Glutamatergic neuron (in vitro differentiated cells): ENCODE results near the gene GGCX. TPM values are rescaled to one million over a fixed set of nuclear protein-coding genes. Genes with fewer than 3 reads are reported as not detected.

Experiments
- DNase-seq: peaks from one replicate; pipeline ENCODE4 v3.0.0; 2022
- H3K27ac Mint-ChIP-seq: one replicate; pipeline ENCODE4 v1.8.0; 2020; ENCODE audit warnings: mild to moderate bottlenecking, mixed read lengths, inconsistent platforms; ENCODE audit not compliant: unreplicated experiment
- H3K27me3 Mint-ChIP-seq: one replicate; pipeline ENCODE4 v1.8.0; 2020; ENCODE audit warnings: mild to moderate bottlenecking, moderate library complexity, mixed read lengths, inconsistent platforms; ENCODE audit not compliant: unreplicated experiment
- H3K36me3 Mint-ChIP-seq: one replicate; pipeline ENCODE4 v1.8.0; 2020; ENCODE audit warnings: mild to moderate bottlenecking, mixed read lengths, inconsistent platforms; ENCODE audit not compliant: unreplicated experiment
- H3K4me1 Mint-ChIP-seq: one replicate; pipeline ENCODE4 v1.8.0; 2020; ENCODE audit warnings: mild to moderate bottlenecking, low read depth, mixed read lengths, inconsistent platforms; ENCODE audit not compliant: unreplicated experiment
- H3K4me3 Mint-ChIP-seq: one replicate; pipeline ENCODE4 v1.8.0; 2020; ENCODE audit warnings: mild to moderate bottlenecking, mixed read lengths, inconsistent platforms; ENCODE audit not compliant: unreplicated experiment
- H3K9me3 Mint-ChIP-seq: one replicate; pipeline ENCODE4 v1.8.0; 2020; ENCODE audit warnings: mild to moderate bottlenecking, moderate library complexity, mixed read lengths, inconsistent platforms; ENCODE audit not compliant: unreplicated experiment
- total RNA-seq: library from RNA; stranded (reverse); fragmentation: NEBNext Ultra II Directional; extraction: Animal tissue kit (Norgen Biotek cat#: 25700); gene quantifications from one replicate; pipeline ENCODE4 v1.2.1, GENCODE V29; 2021; ENCODE audit not compliant: unreplicated experiment
- TF ChIP-seq, protein P1 (sequence below): fragments of 200-600 bp; sonication (generic); IDR thresholded peaks from one replicate; pipeline ENCODE4 v1.5.0; 2021; ENCODE audit not compliant: partially characterized antibody, unreplicated experiment

GGCX gene
- total RNA-seq, 1 donor from 2014 or later: 49.6 TPM

DNA sequence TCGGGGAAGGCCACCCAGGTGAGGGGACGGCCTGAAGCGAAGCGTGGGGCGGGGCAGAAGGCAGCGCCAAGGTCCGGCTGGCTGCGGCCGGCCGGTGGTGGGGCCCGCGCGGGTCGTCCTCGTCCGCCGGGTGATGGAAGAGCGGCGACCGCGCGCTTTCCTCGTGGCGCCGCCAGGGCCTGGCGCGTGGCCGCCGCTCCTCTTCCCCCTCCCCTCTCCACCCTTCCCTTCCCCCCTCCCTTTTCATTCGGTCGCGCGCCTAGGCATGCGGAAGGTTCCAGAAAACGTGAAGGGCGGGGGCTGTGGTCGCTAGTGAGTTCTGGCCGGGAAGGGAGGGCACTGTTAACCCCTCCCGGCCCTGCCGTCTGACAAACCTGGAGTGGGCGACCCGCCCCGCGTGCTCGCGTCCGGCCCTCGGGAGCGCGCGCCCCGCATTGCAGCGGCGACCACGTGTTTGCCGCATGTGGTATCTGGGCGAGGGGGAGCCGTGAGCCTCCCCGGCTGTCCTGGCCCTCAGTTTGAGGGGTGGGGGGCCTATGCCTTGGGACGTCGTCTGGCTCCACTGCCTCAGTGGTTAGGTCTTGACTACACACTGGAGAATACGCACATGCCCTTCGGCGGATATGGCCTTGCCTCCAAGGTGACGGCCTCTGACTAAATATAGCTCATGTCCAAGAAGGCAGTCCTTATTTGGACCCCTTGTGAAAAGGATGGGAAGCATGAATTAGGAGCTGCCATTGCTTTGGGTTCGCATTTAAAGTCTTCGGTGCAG, 21.7 kb downstream of the GGCX start:
- TF ChIP-seq, protein P1, sequence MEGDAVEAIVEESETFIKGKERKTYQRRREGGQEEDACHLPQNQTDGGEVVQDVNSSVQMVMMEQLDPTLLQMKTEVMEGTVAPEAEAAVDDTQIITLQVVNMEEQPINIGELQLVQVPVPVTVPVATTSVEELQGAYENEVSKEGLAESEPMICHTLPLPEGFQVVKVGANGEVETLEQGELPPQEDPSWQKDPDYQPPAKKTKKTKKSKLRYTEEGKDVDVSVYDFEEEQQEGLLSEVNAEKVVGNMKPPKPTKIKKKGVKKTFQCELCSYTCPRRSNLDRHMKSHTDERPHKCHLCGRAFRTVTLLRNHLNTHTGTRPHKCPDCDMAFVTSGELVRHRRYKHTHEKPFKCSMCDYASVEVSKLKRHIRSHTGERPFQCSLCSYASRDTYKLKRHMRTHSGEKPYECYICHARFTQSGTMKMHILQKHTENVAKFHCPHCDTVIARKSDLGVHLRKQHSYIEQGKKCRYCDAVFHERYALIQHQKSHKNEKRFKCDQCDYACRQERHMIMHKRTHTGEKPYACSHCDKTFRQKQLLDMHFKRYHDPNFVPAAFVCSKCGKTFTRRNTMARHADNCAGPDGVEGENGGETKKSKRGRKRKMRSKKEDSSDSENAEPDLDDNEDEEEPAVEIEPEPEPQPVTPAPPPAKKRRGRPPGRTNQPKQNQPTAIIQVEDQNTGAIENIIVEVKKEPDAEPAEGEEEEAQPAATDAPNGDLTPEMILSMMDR: no peak
- peaks cover 41% of the 10 kb centered on the region for H3K4me1 Mint-ChIP-seq
- peaks cover 16% of the 10 kb centered on the region for H3K9me3 Mint-ChIP-seq
- H3K27me3 Mint-ChIP-seq: peaks cover 12% of the 10 kb centered on the region
- DNase-seq: peak; percentile 71
- H3K27ac Mint-ChIP-seq: peak overlapping the region; percentile 93
- H3K36me3 Mint-ChIP-seq: peaks cover 5% of the 10 kb centered on the region
- H3K4me3 Mint-ChIP-seq: peak overlapping the region; percentile 100

DNA sequence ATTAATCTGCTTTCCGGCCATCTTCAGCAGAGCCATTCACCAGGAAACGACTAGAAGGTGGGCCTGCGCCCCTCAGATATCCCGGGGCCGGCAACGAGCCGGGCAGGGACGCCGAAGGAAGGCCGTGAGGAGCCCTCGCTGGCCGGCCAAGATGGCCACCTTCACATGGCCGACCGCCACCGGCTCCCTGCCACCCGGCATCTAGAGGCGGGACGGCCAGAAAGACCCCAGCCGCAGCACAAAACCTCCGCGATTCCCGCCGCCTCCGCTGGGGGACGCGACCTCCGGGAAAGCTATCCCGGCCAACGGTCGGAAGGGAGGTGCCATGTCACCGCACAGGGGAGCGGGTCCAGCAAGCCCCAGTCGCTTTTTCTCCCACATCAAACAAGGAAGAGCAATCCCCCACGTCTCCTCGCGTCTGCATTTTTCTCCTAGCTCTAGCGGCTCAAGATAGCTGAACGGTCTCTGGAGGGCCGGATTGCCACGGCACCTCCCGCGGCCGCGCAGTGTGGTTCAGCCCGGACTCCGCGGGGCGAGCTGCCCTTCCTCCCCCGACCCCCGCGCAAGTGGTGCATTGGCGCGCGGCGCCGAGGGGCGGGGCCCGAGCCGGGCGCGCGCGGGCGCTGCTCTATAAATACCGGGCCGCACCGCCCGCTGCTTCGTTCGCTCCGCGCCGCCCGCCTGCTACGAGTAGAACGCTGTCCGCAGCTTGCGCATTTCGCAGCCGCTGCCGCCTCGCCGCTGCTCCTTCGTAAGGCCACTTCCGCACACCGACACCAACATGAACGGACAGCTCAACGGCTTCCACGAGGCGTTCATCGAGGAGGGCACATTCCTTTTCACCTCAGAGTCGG, 22.6 kb downstream of the GGCX start, which contains the start of gene MAT2A:
MAT2A (plus strand) TSS at position 662 of the 854 bp plus-strand sequence; CDS start at position 782, 120 bp downstream.
- Mint-ChIP-seq H3K27me3 (peaks cover 12% of the 10 kb centered on the region), H3K36me3 (peaks cover 5% of the 10 kb centered on the region), H3K9me3 (peaks cover 16% of the 10 kb centered on the region), H3K4me1 (peaks cover 34% of the 10 kb centered on the region), H3K27ac (peak within 1 kb of the TSS; percentile 100), H3K4me3 (peak within 1 kb of the TSS; percentile 100)
- peak; percentile 99 for DNase-seq
- TF ChIP-seq, protein P1: peak; percentile 86

GRCh38 chr2:85537600-85538506, 23.4 kb downstream of the GGCX start:
- Mint-ChIP-seq H3K9me3 (peaks cover 16% of the 10 kb centered on the region), H3K4me1 (peaks cover 27% of the 10 kb centered on the region), H3K27ac (peak overlapping the region; percentile 100), H3K36me3 (no peaks in the 10 kb centered on the region), H3K4me3 (peak overlapping the region; percentile 89), H3K27me3 (peaks cover 12% of the 10 kb centered on the region)
- TF ChIP-seq, protein P1: no peak
- DNase-seq: peak; percentile 71

DNA sequence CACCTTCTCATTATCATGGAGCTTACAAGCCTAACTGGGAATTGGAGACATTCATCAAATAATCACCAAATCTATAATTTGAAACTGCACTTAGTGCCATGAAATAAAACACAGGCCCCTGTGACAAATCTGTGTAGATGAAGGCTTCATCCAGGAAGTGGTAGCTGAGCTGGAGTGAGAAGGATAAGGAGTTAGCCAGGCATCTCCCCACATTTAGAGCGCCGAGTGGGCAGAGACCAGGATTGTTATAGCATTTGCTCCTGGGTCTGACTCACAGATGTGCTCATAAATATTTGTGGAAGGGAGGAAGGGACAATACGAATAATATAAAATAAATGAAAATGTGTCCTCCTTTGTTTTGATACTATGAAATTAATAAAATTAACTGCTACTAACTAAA, 24.8 kb downstream of the GGCX start:
- DNase-seq: no peak
- H3K36me3 Mint-ChIP-seq: no peaks in the 10 kb centered on the region
- H3K9me3 Mint-ChIP-seq: peaks cover 14% of the 10 kb centered on the region
- H3K27ac Mint-ChIP-seq: peak overlapping the region; percentile 100
- TF ChIP-seq, protein P1: no peak
- peak overlapping the region; percentile 89 for H3K4me3 Mint-ChIP-seq
- peaks cover 17% of the 10 kb centered on the region for H3K4me1 Mint-ChIP-seq
- peaks cover 12% of the 10 kb centered on the region for H3K27me3 Mint-ChIP-seq
